Loucy (cell line): ENCODE data around the gene VWF.

ENCODE experiments used
- H2AFZ ChIP-seq: fragments of 200-600 bp; sonication (generic); 2 replicates; pipeline ENCODE4 v1.6.0; 2016; ENCODE audit warnings: antibody characterized with exemption, mild to moderate bottlenecking, low read length, moderate library complexity
- H3F3A ChIP-seq: fragments of 200-600 bp; 2 replicates; pipeline ENCODE4 v1.6.0; 2016; ENCODE audit warnings: antibody characterized with exemption, low read depth, mild to moderate bottlenecking
- H3K27me3 ChIP-seq: fragments of 200-600 bp; sonication (generic); 2 replicates; pipeline ENCODE4 v1.6.1; 2014; ENCODE audit warnings: low read length, mild to moderate bottlenecking; ENCODE audit not compliant: insufficient read depth, poor library complexity, severe bottlenecking
- H3K36me3 ChIP-seq: fragments of 200-600 bp; sonication (generic); 2 replicates; pipeline ENCODE4 v1.6.1; 2016; ENCODE audit warnings: low read length; ENCODE audit not compliant: insufficient read depth
- H3K4me1 ChIP-seq: fragments of 200-600 bp; sonication (generic); 2 replicates; pipeline ENCODE4 v1.5.1; 2014; ENCODE audit warnings: low read length, mild to moderate bottlenecking; ENCODE audit not compliant: insufficient read depth, poor library complexity, severe bottlenecking
- H3K4me2 ChIP-seq: fragments of 200-600 bp; sonication (generic); 2 replicates; pipeline ENCODE4 v1.6.0; 2014; ENCODE audit warnings: antibody characterized with exemption, low read length, low read depth, mild to moderate bottlenecking; ENCODE audit not compliant: poor library complexity, severe bottlenecking
- H3K4me3 ChIP-seq: fragments of 200-600 bp; sonication (generic); 2 replicates; pipeline ENCODE4 v1.5.1; 2014; ENCODE audit warnings: low read length, mild to moderate bottlenecking, mixed read lengths; ENCODE audit not compliant: poor library complexity, severe bottlenecking
- H3K79me2 ChIP-seq: fragments of 200-600 bp; sonication (generic); 2 replicates; pipeline ENCODE4 v1.6.1; 2014; ENCODE audit warnings: low read length; ENCODE audit not compliant: insufficient read depth
- H3K9ac ChIP-seq: fragments of 200-600 bp; sonication (generic); 2 replicates; pipeline ENCODE4 v1.6.0; 2014; ENCODE audit warnings: mild to moderate bottlenecking, low read depth, low read length, moderate library complexity; ENCODE audit not compliant: poor library complexity, severe bottlenecking
- H3K9me2 ChIP-seq: fragments of 200-600 bp; sonication (generic); replicated peaks from 2 replicates; pipeline ENCODE4 v1.6.1; 2016; ENCODE audit warnings: low read depth, low read length, mixed read lengths
- H3K9me3 ChIP-seq: fragments of 200-600 bp; sonication (generic); 2 replicates; pipeline ENCODE4 v1.6.1; 2014; ENCODE audit warnings: mild to moderate bottlenecking, antibody characterized with exemption, low read length, low read depth; ENCODE audit not compliant: insufficient read depth
- H4K20me1 ChIP-seq: fragments of 200-600 bp; sonication (generic); 2 replicates; pipeline ENCODE4 v1.6.0; 2014; ENCODE audit warnings: antibody characterized with exemption, low read length, mild to moderate bottlenecking; ENCODE audit not compliant: insufficient read depth, poor library complexity, severe bottlenecking
- EZH2phosphoT487 ChIP-seq: fragments of 200-600 bp; IDR thresholded peaks from 2 replicates; pipeline ENCODE4 v1.6.1; 2018; ENCODE audit warnings: antibody characterized with exemption, mild to moderate bottlenecking, moderate library complexity, borderline replicate concordance
- TF ChIP-seq, protein P1 (sequence below): fragments of 200-600 bp; sonication (generic); conservative IDR thresholded peaks from 2 replicates; pipeline ENCODE4 v1.5.1; 2014; ENCODE audit warnings: mild to moderate bottlenecking, antibody characterized with exemption, low read length

The VWF gene

DNA sequence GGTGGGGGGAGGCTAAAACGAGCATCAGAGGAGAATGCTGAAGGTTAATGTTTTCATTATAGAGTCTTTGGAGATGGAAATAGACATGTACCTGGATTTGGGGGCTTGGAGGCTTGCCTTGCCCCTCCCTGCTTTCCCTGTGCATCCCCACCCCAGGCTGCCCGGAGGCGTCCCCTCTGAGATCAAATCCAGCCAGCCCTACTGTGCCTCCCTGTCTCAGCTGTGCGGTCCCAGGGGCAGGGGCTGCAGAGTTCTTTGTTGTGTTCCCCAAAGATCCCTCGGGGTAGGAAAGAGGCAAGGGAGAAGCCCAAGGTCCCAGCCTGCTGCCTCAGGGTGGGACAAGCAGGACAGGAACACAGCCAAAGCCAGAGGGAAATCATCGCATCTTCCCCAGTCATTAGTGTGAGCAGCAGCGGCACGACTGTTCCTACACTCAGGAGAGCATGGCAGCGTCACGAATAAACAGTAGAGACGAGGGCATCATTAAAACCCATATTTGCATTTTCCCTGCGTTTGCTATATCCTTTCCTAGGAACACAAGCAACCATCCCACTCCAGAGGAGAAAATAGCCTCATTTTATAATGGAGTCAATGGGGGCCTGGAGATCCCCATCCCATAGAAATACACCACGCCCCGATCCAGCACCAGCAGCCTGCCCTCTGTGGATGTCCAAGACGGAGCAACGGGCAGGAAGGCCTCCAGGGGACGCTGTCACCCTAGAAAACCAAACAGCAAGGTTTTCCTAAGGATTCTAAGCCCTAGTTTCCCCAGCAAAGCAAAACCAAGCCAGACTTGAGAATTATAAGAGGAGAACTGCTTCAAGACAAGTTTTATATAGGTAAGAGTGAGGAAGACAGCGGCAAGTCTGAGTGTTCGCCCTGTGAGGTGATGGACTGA lies 211.8 kb downstream of the VWF start:
- H3K4me1 ChIP-seq = no peaks in the 10 kb centered on the region
- no peaks in the 10 kb centered on the region for H3K27me3 ChIP-seq
- H2AFZ ChIP-seq = no peak overlapping the region
- TF ChIP-seq, protein P1, sequence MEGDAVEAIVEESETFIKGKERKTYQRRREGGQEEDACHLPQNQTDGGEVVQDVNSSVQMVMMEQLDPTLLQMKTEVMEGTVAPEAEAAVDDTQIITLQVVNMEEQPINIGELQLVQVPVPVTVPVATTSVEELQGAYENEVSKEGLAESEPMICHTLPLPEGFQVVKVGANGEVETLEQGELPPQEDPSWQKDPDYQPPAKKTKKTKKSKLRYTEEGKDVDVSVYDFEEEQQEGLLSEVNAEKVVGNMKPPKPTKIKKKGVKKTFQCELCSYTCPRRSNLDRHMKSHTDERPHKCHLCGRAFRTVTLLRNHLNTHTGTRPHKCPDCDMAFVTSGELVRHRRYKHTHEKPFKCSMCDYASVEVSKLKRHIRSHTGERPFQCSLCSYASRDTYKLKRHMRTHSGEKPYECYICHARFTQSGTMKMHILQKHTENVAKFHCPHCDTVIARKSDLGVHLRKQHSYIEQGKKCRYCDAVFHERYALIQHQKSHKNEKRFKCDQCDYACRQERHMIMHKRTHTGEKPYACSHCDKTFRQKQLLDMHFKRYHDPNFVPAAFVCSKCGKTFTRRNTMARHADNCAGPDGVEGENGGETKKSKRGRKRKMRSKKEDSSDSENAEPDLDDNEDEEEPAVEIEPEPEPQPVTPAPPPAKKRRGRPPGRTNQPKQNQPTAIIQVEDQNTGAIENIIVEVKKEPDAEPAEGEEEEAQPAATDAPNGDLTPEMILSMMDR = peak; percentile 47
- no peak for TF ChIP-seq EZH2phosphoT487
- H3K4me3 ChIP-seq = no peak overlapping the region
- no peaks in the 10 kb centered on the region for H3K79me2 ChIP-seq
- no peak overlapping the region for H3K4me2 ChIP-seq
- H4K20me1 ChIP-seq = no peaks in the 10 kb centered on the region
- H3K9me3 ChIP-seq = no peaks in the 10 kb centered on the region
- no peak overlapping the region for H3K9ac ChIP-seq
- H3K9me2 ChIP-seq = no peaks in the 10 kb centered on the region
- no peaks in the 10 kb centered on the region for H3F3A ChIP-seq
- no peaks in the 10 kb centered on the region for H3K36me3 ChIP-seq

- H3K4me3 ChIP-seq = no peak overlapping the region
- H3K4me2 ChIP-seq = no peak overlapping the region
- no peaks in the 10 kb centered on the region for H4K20me1 ChIP-seq
- H3K36me3 ChIP-seq = no peaks in the 10 kb centered on the region
- TF ChIP-seq EZH2phosphoT487 = no peak
- TF ChIP-seq, protein P1 = no peak; the same call in 1 of the 2 replicates
- no peaks in the 10 kb centered on the region for H3K79me2 ChIP-seq
- no peaks in the 10 kb centered on the region for H3K27me3 ChIP-seq
- no peaks in the 10 kb centered on the region for H3F3A ChIP-seq
- H3K9me3 ChIP-seq = no peaks in the 10 kb centered on the region
- H3K4me1 ChIP-seq = no peaks in the 10 kb centered on the region
- H3K9me2 ChIP-seq = no peaks in the 10 kb centered on the region
- no peak overlapping the region for H2AFZ ChIP-seq
- H3K9ac ChIP-seq = no peak overlapping the region
Observed at GRCh38 chr12:5912011-5912410, 212.5 kb downstream of the VWF start.

DNA sequence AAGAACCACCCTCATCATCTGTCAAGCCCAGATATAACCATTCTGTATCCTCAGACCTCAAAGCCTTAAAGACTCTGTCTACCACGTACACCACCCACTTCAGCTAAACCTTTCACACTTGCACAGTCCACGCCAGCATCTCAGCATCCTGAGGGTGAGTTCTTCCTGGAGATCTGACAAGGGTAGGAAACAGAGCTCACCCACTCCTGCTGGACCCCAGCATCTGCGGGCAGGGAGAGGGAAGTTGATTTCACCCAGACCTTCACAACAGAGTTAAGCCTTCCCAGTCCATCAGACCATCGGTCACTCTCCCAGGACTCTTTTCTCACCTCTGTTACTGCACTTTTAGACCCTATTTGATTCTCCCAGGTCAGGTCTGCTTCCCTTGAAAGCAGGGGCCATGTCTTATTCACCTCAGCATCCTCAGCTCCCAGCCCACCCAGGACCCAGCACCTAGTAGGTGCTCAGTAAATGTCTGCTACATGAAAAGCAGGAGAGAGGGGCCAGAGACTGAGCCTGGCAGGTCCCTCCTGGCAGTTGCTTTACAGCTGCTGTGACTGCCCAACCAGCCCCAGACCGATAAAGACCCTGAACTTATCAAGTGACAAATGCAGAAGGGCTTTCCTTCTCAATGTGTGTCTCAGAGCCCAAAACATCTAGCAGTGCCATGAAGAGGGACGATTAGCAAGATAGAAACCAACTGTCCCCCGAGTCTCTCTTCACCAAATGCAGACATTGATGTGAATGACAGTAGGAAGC lies 213.5 kb downstream of the VWF start:
- H3K27me3 ChIP-seq = no peaks in the 10 kb centered on the region
- no peaks in the 10 kb centered on the region for H3F3A ChIP-seq
- no peak overlapping the region for H3K4me3 ChIP-seq
- no peaks in the 10 kb centered on the region for H3K9me3 ChIP-seq
- H3K79me2 ChIP-seq = no peaks in the 10 kb centered on the region
- TF ChIP-seq, protein P1 = no peak
- no peak for TF ChIP-seq EZH2phosphoT487
- H3K9ac ChIP-seq = no peak overlapping the region
- no peaks in the 10 kb centered on the region for H3K36me3 ChIP-seq
- H3K4me1 ChIP-seq = no peaks in the 10 kb centered on the region
- no peak overlapping the region for H3K4me2 ChIP-seq
- no peaks in the 10 kb centered on the region for H3K9me2 ChIP-seq
- H2AFZ ChIP-seq = no peak overlapping the region
- H4K20me1 ChIP-seq = no peaks in the 10 kb centered on the region
